ENCODE data around the gene MXI1.

DNA sequence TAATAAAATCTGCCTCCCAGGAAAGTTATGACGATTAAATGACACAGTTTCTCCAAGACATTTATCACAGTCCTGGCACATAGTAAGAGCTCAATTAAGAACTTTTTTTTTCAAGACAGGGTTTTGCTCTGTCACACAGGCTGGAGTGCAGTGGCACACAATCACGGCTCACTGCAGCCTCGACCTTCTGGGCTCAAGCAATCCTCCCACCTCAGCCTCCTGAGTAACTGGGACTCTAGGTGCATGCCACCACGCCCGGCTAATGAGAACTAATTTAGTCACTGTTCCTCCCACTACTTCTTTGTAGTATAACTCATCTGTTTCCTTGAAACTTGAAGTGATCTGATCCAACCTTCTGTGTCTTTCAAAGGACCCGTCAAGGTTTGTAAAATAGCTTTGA is 42.2 kb upstream of the MXI1 start:
- TF ChIP-seq ZNF274 (IDR thresholded peaks at IDR 0.05; ENCODE audit: low read depth, low read length) (no peak), YY1 (IDR thresholded peaks at IDR 0.05; ENCODE audit: insufficient read depth, insufficient read length) (no peak), SUZ12 (IDR thresholded peaks at IDR 0.05; ENCODE audit: extremely low read depth, insufficient read depth, insufficient read length) (no peak)

Measured in NT2/D1 (cell line).